ENCODE results near the gene AK9. TPM values are rescaled to one million over a fixed set of nuclear protein-coding genes. Genes with fewer than 3 reads are reported as not detected.
"Not testable (repeated sequence)": the region's sequence is repeated elsewhere in the genome, so short reads cannot be mapped to it uniquely, and the experiment has no call there.

AK9 gene
- total and polyA plus RNA-seq, 5 experiments from 2014 or later: 4.3 to 18.2 (median 7.4) TPM

- Mint-ChIP-seq H3K36me3 (peaks cover 6 to 99% (median 31%) of the 10 kb centered on the region in 3 donors), H3K4me1 (peaks cover 29 to 78% (median 59%) of the 10 kb centered on the region in 4 donors), H3K4me3 (no peak overlapping the region), H3K27ac (peak overlapping the region in 7 of 10 donors; percentile 31 to 80 (median 61)), H3K9me3 (no peaks in the 10 kb centered on the region), H3K27me3 (no peaks in the 10 kb centered on the region)
- DNase-seq (no peak), ATAC-seq (no peak)
- POLR2A ChIA-PET: interaction anchor here (1.0 to 1.1 kb wide), 2 partner anchors 11 to 14 kb away, joined by 3 read pairs; partner anchors contain the start of gene ZBTB24
Observed at GRCh38 chr6:109471105-109471810, 219.7 kb downstream of the AK9 start.

GRCh38 chr6:109469591-109470189 is 221.3 kb downstream of the AK9 start:
- peak overlapping the region in 1 of 10 donors; percentile 0 for H3K4me3 Mint-ChIP-seq
- peaks cover 29 to 77% (median 59%) of the 10 kb centered on the region in 4 donors for H3K4me1 Mint-ChIP-seq
- no peak for DNase-seq
- POLR2A ChIA-PET: interaction anchor here (1.1 to 1.4 kb wide), 4 partner anchors 10 to 25 kb away, joined by 3 to 5 read pairs (median 3); partner anchors contain the start of gene ZBTB24
- no peaks in the 10 kb centered on the region for H3K9me3 Mint-ChIP-seq
- H3K27ac Mint-ChIP-seq: peak overlapping the region; percentile 23 to 90 (median 61)
- ATAC-seq: no peak
- H3K27me3 Mint-ChIP-seq: no peaks in the 10 kb centered on the region
- peaks cover 6 to 98% (median 32%) of the 10 kb centered on the region in 3 donors for H3K36me3 Mint-ChIP-seq

GRCh38 chr6:109467696-109468095 is 223.3 kb downstream of the AK9 start:
- Mint-ChIP-seq H3K4me3 (no peak overlapping the region), H3K36me3 (peaks cover 4 to 96% (median 30%) of the 10 kb centered on the region in 3 donors), H3K27ac (peak overlapping the region in 6 of 10 donors; percentile 6 to 76 (median 30)), H3K4me1 (peaks cover 25 to 73% (median 56%) of the 10 kb centered on the region in 4 donors), H3K27me3 (no peaks in the 10 kb centered on the region), H3K9me3 (no peaks in the 10 kb centered on the region)
- DNase-seq: no peak
- no peak for ATAC-seq
- POLR2A ChIA-PET: no interaction called here

- DNase-seq (no peak), ATAC-seq (no peak)
- H3K27me3 Mint-ChIP-seq: no peaks in the 10 kb centered on the region
- H3K36me3 Mint-ChIP-seq: peaks cover 9 to 94% (median 36%) of the 10 kb centered on the region in 3 donors
- peaks cover 0 to 3% (median 0%) of the 10 kb centered on the region in 9 donors for H3K9me3 Mint-ChIP-seq
- peaks cover 28 to 69% (median 52%) of the 10 kb centered on the region in 4 donors for H3K4me1 Mint-ChIP-seq
- POLR2A ChIA-PET: interaction anchor here (1.0 kb wide), 1 partner anchor 84 kb away, joined by 3 read pairs; the partner anchor contains the start of gene CD164
- H3K4me3 Mint-ChIP-seq: no peak overlapping the region
- peak overlapping the region in 7 of 10 donors; percentile 13 to 78 (median 36) for H3K27ac Mint-ChIP-seq
Observed at GRCh38 chr6:109466212-109466923, 224.6 kb downstream of the AK9 start.

- H3K9me3 Mint-ChIP-seq: peaks cover 0 to 3% (median 0%) of the 10 kb centered on the region in 9 donors
- H3K36me3 Mint-ChIP-seq: peaks cover 9 to 92% (median 40%) of the 10 kb centered on the region in 3 donors
- no peak for DNase-seq
- H3K27me3 Mint-ChIP-seq: no peaks in the 10 kb centered on the region
- no peak for ATAC-seq
- peak overlapping the region in 6 of 10 donors; percentile 19 to 78 (median 34) for H3K27ac Mint-ChIP-seq
- POLR2A ChIA-PET: interaction anchor here (0.8 to 1.0 kb wide), 2 partner anchors 10 to 83 kb away, joined by 3 to 4 read pairs; partner anchors contain the start of genes CD164 and MICAL1
- peaks cover 30 to 64% (median 50%) of the 10 kb centered on the region in 4 donors for H3K4me1 Mint-ChIP-seq
- H3K4me3 Mint-ChIP-seq: no peak overlapping the region
Observed at GRCh38 chr6:109465772-109466171, 225.2 kb downstream of the AK9 start.

DNA sequence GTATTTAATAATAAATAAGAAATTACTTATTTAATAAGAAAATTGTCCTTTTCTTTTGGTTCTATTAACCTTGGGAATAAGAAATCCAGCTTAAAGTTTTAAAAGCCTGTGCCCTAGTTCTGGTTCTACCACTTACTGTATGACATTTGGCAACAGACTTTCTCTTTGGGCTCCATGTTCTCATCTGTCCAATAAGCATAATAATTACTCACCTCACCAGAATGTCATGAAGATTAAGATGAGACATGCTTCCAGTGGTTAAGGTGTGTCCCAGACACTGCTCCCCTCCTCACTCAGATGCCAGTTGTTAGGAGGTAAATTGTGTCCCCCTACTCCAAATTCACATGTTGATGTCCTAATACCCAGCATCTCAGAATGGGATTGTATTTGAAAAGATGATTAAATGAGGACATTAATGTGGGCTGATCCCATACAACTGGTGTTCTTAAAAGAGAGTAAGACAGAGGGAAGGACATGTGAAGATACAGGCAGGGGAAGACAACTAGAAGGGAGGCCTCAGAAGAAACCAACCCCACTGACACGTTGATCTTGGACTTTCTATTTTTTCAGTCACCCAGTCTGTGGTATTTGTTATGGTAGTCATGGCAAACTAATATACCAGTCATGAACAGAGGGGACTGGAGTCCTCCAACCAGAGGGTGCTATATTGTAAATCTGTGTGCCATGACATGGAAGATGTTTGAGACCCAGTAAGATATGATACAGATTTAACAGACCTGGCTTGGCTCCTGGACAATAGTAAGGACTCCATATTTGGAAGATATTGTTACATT is 229.1 kb downstream of the AK9 start:
- Mint-ChIP-seq H3K4me3 (peak overlapping the region in 1 of 10 donors; percentile 3), H3K9me3 (peaks cover 0 to 3% (median 0%) of the 10 kb centered on the region in 9 donors), H3K36me3 (peaks cover 9 to 55% (median 31%) of the 10 kb centered on the region in 3 donors), H3K27ac (peak overlapping the region; percentile 9 to 82 (median 60)), H3K27me3 (no peaks in the 10 kb centered on the region), H3K4me1 (peaks cover 29 to 73% (median 58%) of the 10 kb centered on the region in 4 donors)
- DNase-seq: no peak
- POLR2A ChIA-PET: no interaction called here
- ATAC-seq: no peak

GRCh38 chr6:109461205-109461604 is 229.8 kb downstream of the AK9 start:
- POLR2A ChIA-PET: interaction anchor here (0.6 to 8.2 kb wide), 3 partner anchors 20 to 288 kb away, joined by 3 to 80 read pairs (median 5); partner anchors contain the start of genes CD164 and ZBTB24
- H3K4me1 Mint-ChIP-seq: peaks cover 29 to 79% (median 63%) of the 10 kb centered on the region in 4 donors
- H3K36me3 Mint-ChIP-seq: peaks cover 9 to 48% (median 31%) of the 10 kb centered on the region in 3 donors
- H3K4me3 Mint-ChIP-seq, DNase-seq, H3K27me3 Mint-ChIP-seq, ATAC-seq, H3K9me3 Mint-ChIP-seq: not testable (repeated sequence)
- H3K27ac Mint-ChIP-seq: peak overlapping the region in 9 of 10 donors; percentile 23 to 90 (median 75)

DNA sequence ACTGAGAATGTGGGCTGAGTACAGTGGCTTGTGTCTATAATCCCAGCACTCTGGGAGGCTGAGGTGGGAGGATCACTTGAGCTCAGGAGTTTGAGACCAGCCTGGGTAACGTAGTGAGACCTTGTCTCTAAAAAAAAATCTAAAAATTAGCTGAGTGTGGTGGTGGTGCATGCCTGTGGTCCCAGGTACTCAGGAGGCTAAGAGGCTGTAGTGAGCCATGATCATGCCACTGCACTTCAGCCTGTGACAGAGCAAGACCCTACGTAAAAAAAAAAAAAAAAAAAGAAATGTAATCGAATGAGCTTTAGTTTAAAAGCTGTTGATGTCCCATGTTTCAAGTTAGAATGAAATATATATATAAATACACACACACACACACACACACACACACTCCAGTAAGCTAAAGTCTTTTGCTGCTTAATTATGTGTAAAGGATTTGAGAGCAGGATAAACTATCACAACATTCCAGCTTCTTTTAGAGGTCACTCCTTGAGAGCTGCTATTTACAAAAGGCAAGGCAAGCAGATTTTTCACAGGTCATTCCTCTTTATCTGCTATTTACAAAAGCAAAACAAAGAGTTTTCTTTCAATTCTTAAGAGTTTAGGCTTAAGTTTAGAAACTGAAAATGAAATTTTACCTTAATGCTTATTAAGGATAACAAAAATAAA is 230.7 kb downstream of the AK9 start:
- no peak for ATAC-seq
- Mint-ChIP-seq H3K27me3 (no peaks in the 10 kb centered on the region), H3K27ac (peak overlapping the region; percentile 3 to 90 (median 74)), H3K36me3 (peaks cover 9 to 38% (median 26%) of the 10 kb centered on the region in 3 donors), H3K9me3 (peaks cover 0 to 3% (median 0%) of the 10 kb centered on the region in 9 donors), H3K4me1 (peaks cover 26 to 72% (median 56%) of the 10 kb centered on the region in 4 donors), H3K4me3 (no peak overlapping the region)
- no peak for DNase-seq
- POLR2A ChIA-PET: interaction anchor here (0.6 to 8.2 kb wide), 8 partner anchors 9 to 78 kb away, joined by 3 to 80 read pairs (median 6); partner anchors contain the start of genes CD164, PPIL6, SMPD2 and ZBTB24

DNA sequence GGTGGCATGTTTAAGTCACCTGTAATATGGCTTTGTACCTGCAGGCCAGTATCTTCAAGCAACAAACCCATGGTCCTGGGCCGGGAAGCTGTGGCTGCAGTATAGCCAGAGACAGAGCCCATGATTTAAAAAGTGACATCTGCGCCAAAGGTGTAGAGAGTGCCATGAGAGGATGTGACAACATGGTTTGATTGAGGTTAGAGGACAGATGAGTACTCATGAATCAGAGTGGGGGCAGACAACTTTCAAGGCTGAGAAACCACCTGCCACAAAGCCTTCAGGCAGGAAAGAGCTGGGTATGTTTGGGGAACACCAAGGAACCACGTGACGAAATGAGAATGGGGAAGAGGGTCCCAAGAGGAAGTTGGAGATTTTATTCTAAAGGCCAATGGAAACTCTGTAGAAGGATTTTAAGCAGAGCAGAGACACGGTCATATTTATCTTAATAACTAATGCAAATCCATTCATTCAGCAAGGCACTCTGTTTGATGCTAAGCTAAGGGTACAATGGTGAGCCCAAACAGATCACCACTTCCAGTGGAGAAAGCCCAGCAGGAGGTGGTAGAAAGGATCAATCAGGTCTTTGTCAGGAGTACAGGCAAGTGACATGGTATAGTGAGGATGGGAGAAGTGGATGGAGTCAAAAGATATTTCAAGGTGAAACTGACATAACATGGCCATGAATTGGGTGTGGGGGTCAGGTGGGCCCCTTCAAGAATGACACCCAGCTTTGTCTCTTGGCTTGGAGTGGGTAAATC is 232.0 kb downstream of the AK9 start:
- peaks cover 9 to 26% (median 19%) of the 10 kb centered on the region in 3 donors for H3K36me3 Mint-ChIP-seq
- POLR2A ChIA-PET: interaction anchor here (1.2 to 8.2 kb wide), 6 partner anchors 9 to 77 kb away, joined by 4 to 80 read pairs (median 6); partner anchors contain the start of genes CD164, PPIL6, SMPD2 and ZBTB24
- H3K4me1 Mint-ChIP-seq: peaks cover 28 to 71% (median 58%) of the 10 kb centered on the region in 4 donors
- peak overlapping the region; percentile 3 to 95 (median 76) for H3K27ac Mint-ChIP-seq
- ATAC-seq (peak; percentile 22 to 27), DNase-seq (peak in 7 of 10 donors; percentile 41 to 69 (median 45))
- H3K27me3 Mint-ChIP-seq: peaks cover 0 to 1% (median 0%) of the 10 kb centered on the region in 5 donors
- H3K9me3 Mint-ChIP-seq: peaks cover 0 to 3% (median 0%) of the 10 kb centered on the region in 9 donors
- H3K4me3 Mint-ChIP-seq: peak overlapping the region in 5 of 10 donors; percentile 0 to 43 (median 4)

DNA sequence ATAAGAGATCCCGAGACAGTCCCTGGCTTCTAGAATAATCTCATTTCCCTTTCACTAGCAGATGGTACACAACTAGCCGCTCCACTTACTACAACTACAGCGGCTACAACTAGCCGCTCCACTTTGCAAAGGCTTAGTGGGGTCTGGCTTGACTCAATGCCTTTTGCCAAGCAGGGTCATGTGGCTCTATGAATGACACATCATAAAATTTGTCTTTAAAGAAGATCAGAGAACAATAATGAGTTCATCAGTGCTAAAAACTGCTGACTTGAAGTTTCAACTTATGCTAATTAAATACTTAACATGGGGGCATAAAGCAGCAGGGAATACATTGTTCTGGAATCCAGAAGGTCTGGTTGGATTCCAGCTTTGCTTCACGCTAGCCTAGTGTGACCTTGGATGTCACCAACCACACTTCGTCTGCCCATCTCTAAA is 233.4 kb downstream of the AK9 start:
- POLR2A ChIA-PET: interaction anchor here (0.6 to 8.6 kb wide), 4 partner anchors 14 to 79 kb away, joined by 3 to 131 read pairs (median 42); partner anchors contain the start of genes PPIL6, SMPD2 and ZBTB24
- Mint-ChIP-seq H3K27ac (peak overlapping the region in 9 of 10 donors; percentile 61 to 92 (median 89)), H3K4me3 (peak overlapping the region in 7 of 10 donors; percentile 41 to 98 (median 65)), H3K9me3 (peaks cover 0 to 3% (median 0%) of the 10 kb centered on the region in 9 donors), H3K4me1 (peaks cover 30 to 79% (median 67%) of the 10 kb centered on the region in 4 donors), H3K36me3 (peaks cover 9 to 15% (median 14%) of the 10 kb centered on the region in 3 donors), H3K27me3 (peaks cover 0 to 1% (median 0%) of the 10 kb centered on the region in 5 donors)
- DNase-seq (no peak), ATAC-seq (no peak)

Measured in naive thymus-derived CD8-positive, alpha-beta T cell (primary cell).